Stimulated activated CD4-positive, alpha-beta T cell treated with anti-CD3 and anti-CD28 coated beads, Interleukin-12 subunit alpha, Interleukin-12 subunit beta, amount 100 ng/mL, for 48 hours (primary cell): ENCODE measurements around the gene MACROD2.

Experiments
- DNase-seq, 3 donors: peaks; one replicate each; pipeline ENCODE4 v3.0.0-alpha.2; 2020; ENCODE audit warnings: low read depth in 2 of 3, low spot score in 1 of 3

Gene MACROD2

GRCh38 chr20:16054985-16055384, 2059.7 kb downstream of the MACROD2 start:
- DNase-seq, result no peak

- no peak for DNase-seq
Measured at GRCh38 chr20:16057651-16058050, 2062.3 kb downstream of the MACROD2 start.

- no peak for DNase-seq
Measured at GRCh38 chr20:16058268-16058667, 2063.0 kb downstream of the MACROD2 start.

GRCh38 chr20:16059841-16060240, 2064.5 kb downstream of the MACROD2 start:
- DNase-seq, result no peak

- no peak for DNase-seq
Measured at GRCh38 chr20:16061351-16061750, 2066.0 kb downstream of the MACROD2 start.

GRCh38 chr20:16062661-16063581, 2067.6 kb downstream of the MACROD2 start:
- no peak for DNase-seq

GRCh38 chr20:16063881-16064280, 2068.6 kb downstream of the MACROD2 start:
- DNase-seq, result no peak

GRCh38 chr20:16064989-16065707, 2069.8 kb downstream of the MACROD2 start:
- no peak for DNase-seq

- no peak for DNase-seq
Measured at GRCh38 chr20:16066571-16066970, 2071.3 kb downstream of the MACROD2 start.

- no peak for DNase-seq
Measured at GRCh38 chr20:16069389-16070010, 2074.2 kb downstream of the MACROD2 start.

- DNase-seq, result no peak
Measured at GRCh38 chr20:16072220-16072619, 2076.9 kb downstream of the MACROD2 start.

- DNase-seq, result no peak
Measured at GRCh38 chr20:16078172-16078898, 2083.0 kb downstream of the MACROD2 start.

GRCh38 chr20:16081421-16081820, 2086.1 kb downstream of the MACROD2 start:
- DNase-seq, result no peak

- no peak for DNase-seq
Measured at GRCh38 chr20:16082051-16082550, 2086.8 kb downstream of the MACROD2 start.

- DNase-seq, result no peak
Measured at GRCh38 chr20:16083639-16084280, 2088.4 kb downstream of the MACROD2 start.

- DNase-seq, result no peak
Measured at GRCh38 chr20:16095226-16095625, 2099.9 kb downstream of the MACROD2 start.

GRCh38 chr20:16096756-16097326, 2101.5 kb downstream of the MACROD2 start:
- no peak for DNase-seq

GRCh38 chr20:16097788-16098187, 2102.5 kb downstream of the MACROD2 start:
- no peak for DNase-seq

- DNase-seq, result no peak
Measured at GRCh38 chr20:16098890-16099639, 2103.7 kb downstream of the MACROD2 start.
